ENCODE measurements around the gene DDX3X.

DNA sequence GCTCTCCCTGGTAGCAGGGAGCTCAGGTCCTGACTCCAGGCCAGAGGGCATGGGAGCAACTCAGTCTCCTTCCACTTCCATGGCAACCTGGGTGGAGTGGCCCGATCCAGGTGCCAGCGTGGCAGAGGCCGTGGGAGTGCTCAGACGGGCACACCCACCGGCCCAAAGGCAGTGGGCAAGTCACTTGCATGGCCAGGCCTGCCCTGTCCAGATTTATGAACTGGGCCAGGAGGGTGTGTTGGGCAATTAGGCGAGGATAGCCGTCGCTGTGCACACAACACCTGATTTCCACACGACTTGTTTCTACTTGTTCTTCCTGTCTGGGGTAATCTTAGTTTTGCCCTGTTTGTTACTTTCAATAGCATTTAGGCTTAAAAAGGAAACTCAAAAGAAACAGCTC is 57.6 kb downstream of the DDX3X start:
- TF ChIP-seq GATA3 (IDR thresholded peaks at IDR 0.05; ENCODE audit: low read depth, low read length) (no peak), GATA2 (IDR thresholded peaks at IDR 0.05; ENCODE audit: low read depth, low read length) (no peak)
